ENCODE measurements around the gene KCTD5.

The KCTD5 gene

GRCh38 chr16:2704166-2704982, 22.1 kb downstream of the KCTD5 start:
- no peak overlapping the region for H3K4me3 ChIP-seq (replicated peaks; ENCODE audit: low read depth, low read length)
- no peak for TF ChIP-seq CTCF (IDR thresholded peaks at IDR 0.05; ENCODE audit: low read length, missing control alignments)
- no peak for DNase-seq (ENCODE audit: low read depth)

- no peak for TF ChIP-seq CTCF (IDR thresholded peaks at IDR 0.05; ENCODE audit: low read length, missing control alignments)
- H3K4me3 ChIP-seq (replicated peaks; ENCODE audit: low read depth, low read length) = no peak overlapping the region
- no peak for DNase-seq (ENCODE audit: low read depth)
Measured at GRCh38 chr16:2704983-2705275, 22.6 kb downstream of the KCTD5 start.

GRCh38 chr16:2705351-2705750, 23.0 kb downstream of the KCTD5 start:
- no peak overlapping the region for H3K4me3 ChIP-seq (replicated peaks; ENCODE audit: low read depth, low read length)
- no peak for DNase-seq (ENCODE audit: low read depth)
- no peak for TF ChIP-seq CTCF (IDR thresholded peaks at IDR 0.05; ENCODE audit: low read length, missing control alignments)

GRCh38 chr16:2706085-2706484, 23.8 kb downstream of the KCTD5 start:
- TF ChIP-seq CTCF (IDR thresholded peaks at IDR 0.05; ENCODE audit: low read length, missing control alignments) = no peak
- H3K4me3 ChIP-seq (replicated peaks; ENCODE audit: low read depth, low read length) = no peak overlapping the region
- DNase-seq (ENCODE audit: low read depth) = no peak

- no peak for DNase-seq (ENCODE audit: low read depth)
- H3K4me3 ChIP-seq (replicated peaks; ENCODE audit: low read depth, low read length) = no peak overlapping the region
- no peak for TF ChIP-seq CTCF (IDR thresholded peaks at IDR 0.05; ENCODE audit: low read length, missing control alignments)
Measured at GRCh38 chr16:2706611-2707311, 24.4 kb downstream of the KCTD5 start.

GRCh38 chr16:2707368-2708289, 25.3 kb downstream of the KCTD5 start:
- TF ChIP-seq CTCF (IDR thresholded peaks at IDR 0.05; ENCODE audit: low read length, missing control alignments) = no peak
- no peak for DNase-seq (ENCODE audit: low read depth)
- no peak overlapping the region for H3K4me3 ChIP-seq (replicated peaks; ENCODE audit: low read depth, low read length)

Data from fibroblast of pulmonary artery (primary cell).